HepG2 (cell line): ENCODE measurements around the gene INTS14. TPM values are rescaled to one million over a fixed set of nuclear protein-coding genes. Genes with fewer than 3 reads are reported as not detected.
A peak's percentile ranks its signal among the peaks of the same experiment; 100 is the strongest.

Experiments
- BCL6 ChIP-seq: IDR thresholded peaks from 2 replicates; pipeline ENCODE4 v1.6.1; 2016; ENCODE audit warnings: missing genetic modification reagents, missing compliant biosample characterization
- BCLAF1 ChIP-seq: fragments of 450-650 bp; IDR thresholded peaks from 2 replicates; pipeline ENCODE4 v1.6.1; 2017; ENCODE audit warnings: mild to moderate bottlenecking
- ETV6 ChIP-seq: sonication (generic); formaldehyde crosslinking; conservative IDR thresholded peaks from 2 replicates; pipeline ENCODE4 v1.4.0; 2020; ENCODE audit warnings: missing genetic modification reagents
- FOXA1 ChIP-seq, 2 experiments: fragments of 450-650 bp in 1 of 2; sonication (generic) in 1 of 2; formaldehyde crosslinking in 1 of 2; IDR thresholded peaks; 2 replicates each; pipeline versions ENCODE4 v1.4.0 to v1.6.1; 2016 to 2020; ENCODE audit warnings: missing genetic modification reagents in 1 of 2
- GFI1 ChIP-seq: sonication (generic); formaldehyde crosslinking; IDR thresholded peaks from 2 replicates; pipeline ENCODE4 v1.5.0; 2020; ENCODE audit warnings: missing genetic modification reagents, mild to moderate bottlenecking, borderline replicate concordance
- HNF4G ChIP-seq, 2 experiments: sonication (generic) in 1 of 2; formaldehyde crosslinking in 1 of 2; IDR thresholded peaks; 2 replicates each; pipeline versions ENCODE4 v1.4.0 to v1.6.1; 2011 to 2020; ENCODE audit warnings: borderline replicate concordance in 2 of 2, low read depth in 2 of 2, mild to moderate bottlenecking in 2 of 2, low read length in 1 of 2, missing genetic modification reagents in 1 of 2, moderate library complexity in 1 of 2
- KMT2A ChIP-seq: sonication (generic); formaldehyde crosslinking; IDR thresholded peaks from 2 replicates; pipeline ENCODE4 v1.4.0; 2020; ENCODE audit warnings: missing genetic modification reagents
- MAF1 ChIP-seq: sonication (generic); formaldehyde crosslinking; IDR thresholded peaks from 2 replicates; pipeline ENCODE4 v1.5.0; 2020; ENCODE audit warnings: missing genetic modification reagents, borderline replicate concordance
- MATR3 ChIP-seq: sonication (generic); formaldehyde crosslinking; IDR thresholded peaks from 2 replicates; pipeline ENCODE4 v1.4.0; 2020; ENCODE audit warnings: missing genetic modification reagents
- NPAS2 ChIP-seq: sonication (generic); formaldehyde crosslinking; IDR thresholded peaks from 2 replicates; pipeline ENCODE4 v1.8.0; 2022; ENCODE audit warnings: mild to moderate bottlenecking, missing genetic modification reagents, borderline replicate concordance
- PRMT3 ChIP-seq: sonication (generic); formaldehyde crosslinking; IDR thresholded peaks from 2 replicates; pipeline ENCODE4 v1.8.1; 2022; ENCODE audit warnings: low read depth, mild to moderate bottlenecking, moderate library complexity, missing genetic modification reagents, borderline replicate concordance
- SMARCE1 ChIP-seq: fragments of 450-650 bp; IDR thresholded peaks from 2 replicates; pipeline ENCODE4 v1.6.1; 2017; ENCODE audit warnings: borderline replicate concordance
- TERF1 ChIP-seq: sonication (generic); formaldehyde crosslinking; IDR thresholded peaks from 2 replicates; pipeline ENCODE4 v1.8.0; 2022; ENCODE audit warnings: mild to moderate bottlenecking, missing genetic modification reagents, moderate library complexity
- THAP8 ChIP-seq: sonication (generic); formaldehyde crosslinking; IDR thresholded peaks from 2 replicates; pipeline ENCODE4 v1.5.1; 2020; ENCODE audit warnings: missing genetic modification reagents, mild to moderate bottlenecking, borderline replicate concordance
- WIZ ChIP-seq: sonication (generic); formaldehyde crosslinking; IDR thresholded peaks from 2 replicates; pipeline ENCODE4 v1.5.1; 2020; ENCODE audit warnings: mild to moderate bottlenecking, missing genetic modification reagents
- ZBTB38 ChIP-seq: sonication (generic); formaldehyde crosslinking; IDR thresholded peaks from 2 replicates; pipeline ENCODE4 v1.5.1; 2020; ENCODE audit warnings: mild to moderate bottlenecking, missing genetic modification reagents
- ZFP36 ChIP-seq: fragments of 150-350 bp; IDR thresholded peaks from 2 replicates; pipeline ENCODE4 v1.6.1; 2018; ENCODE audit warnings: borderline replicate concordance, low read length, low read depth; ENCODE audit not compliant: partially characterized antibody
- ZNF225 ChIP-seq: sonication (generic); formaldehyde crosslinking; IDR thresholded peaks from 2 replicates; pipeline ENCODE4 v1.4.0; 2020; ENCODE audit warnings: mild to moderate bottlenecking, missing genetic modification reagents
- ZNF281 ChIP-seq: sonication (generic); formaldehyde crosslinking; IDR thresholded peaks from 2 replicates; pipeline ENCODE4 v1.4.0; 2020; ENCODE audit warnings: missing genetic modification reagents, borderline replicate concordance
- ZNF549 ChIP-seq: sonication (generic); formaldehyde crosslinking; IDR thresholded peaks from 2 replicates; pipeline ENCODE4 v1.5.0; 2020; ENCODE audit warnings: missing genetic modification reagents
- polyA plus RNA-seq, 8 experiments: library from polyadenylated mRNA; depleted of rRNA in 3 of 8; stranded (reverse) in 7 of 8; unstranded in 1 of 8; fragments of >200 nt; fragmentation: Illumina TruSeq in 4 of 8; extraction: Trizol in 4 of 8; gene quantifications; 2 replicates each; pipeline versions ENCODE4 v1.2.1 to v1.2.3, GENCODE V29; 2011 to 2016; ENCODE audit warnings: low read depth in 4 of 8, missing spikeins in 1 of 8, mixed read lengths in 1 of 8; ENCODE audit not compliant: insufficient read depth in 1 of 8
- total RNA-seq, 5 experiments: library from RNA; depleted of rRNA; stranded (reverse); fragments of >200 nt; fragmentation: Illumina TruSeq; extraction: Trizol; gene quantifications; 2 replicates each; pipeline ENCODE4 v1.2.3, GENCODE V29; 2016; ENCODE audit warnings: low read depth in 1 of 5

The INTS14 gene
- total and polyA plus RNA-seq, 2 of the 13 experiments (the other 11 are each of a cell fraction or from before 2014, with no cell fraction given): 41.4 to 52.0 TPM

GRCh38 chr15:65610871-65611718, at the start of gene INTS14 (continued):
- TF ChIP-seq ZNF281 (CRISPR knock-in tag) (peak; percentile 58; the same call in 1 of the 2 replicates), THAP8 (CRISPR knock-in tag) (peak; percentile 78; the same call in 1 of the 2 replicates), PRMT3 (CRISPR knock-in tag) (no peak), ETV6 (CRISPR knock-in tag) (peak; percentile 90), MATR3 (no peak), NPAS2 (CRISPR knock-in tag) (peak; percentile 79; the same call in 1 of the 2 replicates), MAF1 (CRISPR knock-in tag) (peak; percentile 91; the same call in 1 of the 2 replicates), WIZ (CRISPR knock-in tag) (peak; percentile 94), KMT2A (peak; percentile 99), GFI1 (CRISPR knock-in tag) (peak; percentile 64; the same call in 1 of the 2 replicates), HNF4G (IDR thresholded peaks at IDR 0.05; ENCODE audit: borderline replicate concordance, low read depth, low read length) (peak; percentile 53; the same call in 1 of the 2 replicates), HNF4G (CRISPR knock-in tag; IDR thresholded peaks at IDR 0.05; ENCODE audit: borderline replicate concordance, low read depth) (peak; percentile 67; the same call in 1 of the 2 replicates), ZBTB38 (CRISPR knock-in tag) (peak; percentile 60; the same call in 1 of the 2 replicates), BCL6 (CRISPR knock-in tag) (peak; percentile 82), SMARCE1 (no peak), ZFP36 (no peak), ZNF549 (CRISPR knock-in tag) (no peak), TERF1 (no peak), FOXA1 (IDR thresholded peaks at IDR 0.05) (no peak), FOXA1 (CRISPR knock-in tag; IDR thresholded peaks at IDR 0.05) (peak; percentile 64), BCLAF1 (no peak), ZNF225 (CRISPR knock-in tag) (peak; percentile 78)
